Mucosa of gallbladder (tissue), 1 donor: ENCODE results near the gene PLCB4. TPM values are rescaled to one million over a fixed set of nuclear protein-coding genes. Genes with fewer than 3 reads are reported as not detected.

Source experiments
- DNase-seq: peaks from one replicate; pipeline ENCODE4 v3.0.0-alpha.2; 2020; ENCODE audit warnings: low spot score
- total RNA-seq: library from RNA; stranded (reverse); gene quantifications from one replicate; pipeline ENCODE4 v1.2.1, GENCODE V29; 2021
- donor health status: DM: no; HTN: no; CAD: no.

PLCB4 gene
- total RNA-seq, 1 donor from 2014 or later = 27.2 TPM

DNA sequence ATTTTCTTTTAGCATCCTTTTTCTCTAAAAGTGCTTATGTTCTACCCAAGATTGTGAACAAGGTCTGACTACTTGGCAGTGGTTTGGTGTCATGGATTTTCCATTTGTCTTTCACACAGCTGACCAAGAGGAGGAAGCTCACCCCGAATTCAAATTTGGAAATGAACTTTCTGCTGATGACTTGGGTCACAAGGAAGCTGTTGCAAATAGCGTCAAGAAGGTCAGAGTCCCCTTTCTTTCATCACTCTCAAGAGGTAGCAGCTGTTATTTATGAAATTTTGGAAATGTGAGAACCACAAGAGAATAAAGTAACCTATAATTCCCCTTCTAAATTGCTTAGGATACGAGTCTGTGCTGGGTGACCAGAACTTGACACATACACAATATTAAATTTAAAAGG, 332.5 kb downstream of the PLCB4 start:
- no peak for DNase-seq

DNA sequence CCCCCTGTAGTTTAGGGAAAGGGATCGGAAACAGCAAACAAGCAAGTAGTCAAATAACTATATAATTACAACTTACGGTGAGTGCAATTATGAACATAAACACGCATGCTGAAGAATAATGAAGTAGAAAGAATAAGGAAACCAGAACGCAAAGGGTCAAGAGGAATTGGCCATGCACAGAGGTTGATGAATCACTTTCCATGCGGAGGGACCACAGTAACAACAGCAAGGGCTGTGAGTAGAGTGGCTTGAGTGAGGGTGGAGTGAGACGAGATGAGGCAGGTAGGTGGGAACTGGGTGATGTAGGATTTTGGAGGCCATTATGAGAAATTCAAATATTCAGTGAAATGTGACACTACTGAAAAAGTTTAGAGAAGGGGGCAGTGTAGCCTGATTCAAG, 333.3 kb downstream of the PLCB4 start:
- DNase-seq = no peak

- DNase-seq = no peak
Measured at GRCh38 chr20:9402546-9402945, 333.7 kb downstream of the PLCB4 start.

DNA sequence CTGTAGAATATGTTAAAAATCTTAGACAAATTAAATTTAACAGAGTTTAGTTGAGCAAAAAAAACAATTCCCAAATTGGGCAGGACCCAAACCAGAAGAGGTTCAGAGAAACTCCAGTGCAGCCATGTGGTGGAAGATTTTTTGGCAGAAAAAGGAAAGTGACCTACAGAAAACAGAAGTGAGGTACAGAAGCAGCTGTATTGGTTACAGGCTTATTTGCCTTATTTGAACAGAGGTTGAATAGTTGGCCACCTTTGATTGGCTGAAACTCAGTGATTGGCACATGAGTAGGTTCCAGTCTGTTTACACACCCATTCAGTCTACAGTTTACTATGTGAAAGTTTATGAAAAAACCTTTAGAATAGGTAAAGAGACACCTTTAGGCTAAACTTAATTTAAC, 334.6 kb downstream of the PLCB4 start:
- no peak for DNase-seq

GRCh38 chr20:9407805-9408421, 339.0 kb downstream of the PLCB4 start:
- peak; percentile 76 for DNase-seq

DNA sequence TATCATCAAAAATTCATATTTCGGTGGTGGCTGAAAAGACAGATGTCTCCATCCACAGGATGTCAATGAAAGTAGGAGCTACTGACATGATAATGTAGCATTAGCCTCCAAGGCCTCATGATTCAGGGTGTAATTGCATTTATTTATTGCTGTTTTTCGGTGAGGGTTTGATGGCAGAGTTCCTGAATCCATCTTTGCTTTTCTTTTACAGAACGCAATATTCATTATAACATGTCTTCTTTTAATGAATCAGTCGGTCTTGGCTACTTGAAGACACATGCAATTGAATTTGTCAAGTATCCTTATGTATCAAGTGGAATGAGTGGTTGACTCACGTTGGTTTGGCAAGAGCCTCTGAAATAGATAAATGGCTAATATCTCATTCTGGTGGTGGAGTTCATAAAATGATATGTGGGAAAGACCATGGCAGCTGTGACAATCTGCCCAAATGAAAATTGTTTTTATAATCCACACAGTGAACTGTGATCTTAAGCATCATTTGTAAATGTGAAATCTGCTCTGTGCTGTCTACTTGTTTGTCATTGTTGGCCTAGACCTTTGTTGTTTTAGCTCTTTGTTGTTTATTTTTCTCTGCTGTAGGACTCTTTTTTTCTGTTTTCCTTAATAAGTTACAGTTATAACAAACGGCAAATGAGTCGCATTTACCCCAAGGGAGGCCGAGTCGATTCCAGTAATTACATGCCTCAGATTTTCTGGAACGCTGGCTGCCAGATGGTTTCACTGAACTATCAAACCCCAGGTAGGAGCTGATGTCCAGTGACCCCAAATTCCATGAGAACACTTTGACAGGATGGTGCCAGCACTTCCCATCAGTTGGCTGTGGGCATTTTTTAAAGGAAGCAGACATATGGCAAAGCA, 339.8 kb downstream of the PLCB4 start:
- DNase-seq = no peak

GRCh38 chr20:9409352-9409751, 340.5 kb downstream of the PLCB4 start:
- no peak for DNase-seq

GRCh38 chr20:9409981-9410380, 341.1 kb downstream of the PLCB4 start:
- no peak for DNase-seq

DNA sequence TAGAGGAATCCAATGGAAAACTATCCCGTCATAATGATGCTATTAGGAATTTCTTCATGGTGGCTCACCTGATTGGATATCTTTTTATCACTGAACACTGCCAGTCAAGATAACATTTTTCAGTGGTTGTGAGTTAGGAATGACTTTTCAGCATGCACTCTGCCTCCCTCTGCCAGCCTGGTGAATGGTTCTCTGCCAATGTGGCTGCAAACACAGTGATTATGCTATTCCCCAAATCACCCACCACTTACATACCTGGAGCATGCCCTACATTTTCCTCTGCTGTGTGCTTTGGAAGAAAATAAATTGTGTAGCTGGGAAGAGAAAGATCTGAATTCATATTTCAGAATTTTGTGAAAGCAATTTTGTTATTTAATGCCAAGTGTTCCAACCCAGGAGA, 342.9 kb downstream of the PLCB4 start:
- no peak for DNase-seq

GRCh38 chr20:9412309-9412708, 343.4 kb downstream of the PLCB4 start:
- no peak for DNase-seq

- DNase-seq = no peak
Measured at GRCh38 chr20:9413001-9413400, 344.1 kb downstream of the PLCB4 start.

- no peak for DNase-seq
Measured at GRCh38 chr20:9415426-9415825, 346.5 kb downstream of the PLCB4 start.

GRCh38 chr20:9416421-9416820, 347.5 kb downstream of the PLCB4 start:
- DNase-seq = no peak

DNA sequence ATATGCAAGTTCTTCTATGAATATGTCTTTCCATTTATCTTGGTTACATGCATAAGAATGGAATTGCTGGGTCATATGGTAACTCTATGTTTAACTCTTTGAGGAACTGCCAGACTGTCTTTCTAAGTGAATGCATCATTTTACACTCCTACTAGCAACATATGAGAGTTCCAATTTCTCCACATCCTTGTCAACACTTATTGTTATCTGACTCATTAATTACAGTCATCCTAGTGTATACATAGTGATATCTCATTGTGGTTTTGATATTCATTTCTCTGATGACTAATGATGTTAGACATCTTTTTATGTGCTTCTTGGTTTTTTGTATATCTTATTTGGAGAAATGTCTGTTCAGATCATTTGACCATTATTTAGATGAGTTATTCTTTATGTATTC, 348.8 kb downstream of the PLCB4 start:
- DNase-seq = no peak

- no peak for DNase-seq
Measured at GRCh38 chr20:9422321-9423057, 353.6 kb downstream of the PLCB4 start.

- DNase-seq = no peak
Measured at GRCh38 chr20:9424551-9424950, 355.7 kb downstream of the PLCB4 start.

DNA sequence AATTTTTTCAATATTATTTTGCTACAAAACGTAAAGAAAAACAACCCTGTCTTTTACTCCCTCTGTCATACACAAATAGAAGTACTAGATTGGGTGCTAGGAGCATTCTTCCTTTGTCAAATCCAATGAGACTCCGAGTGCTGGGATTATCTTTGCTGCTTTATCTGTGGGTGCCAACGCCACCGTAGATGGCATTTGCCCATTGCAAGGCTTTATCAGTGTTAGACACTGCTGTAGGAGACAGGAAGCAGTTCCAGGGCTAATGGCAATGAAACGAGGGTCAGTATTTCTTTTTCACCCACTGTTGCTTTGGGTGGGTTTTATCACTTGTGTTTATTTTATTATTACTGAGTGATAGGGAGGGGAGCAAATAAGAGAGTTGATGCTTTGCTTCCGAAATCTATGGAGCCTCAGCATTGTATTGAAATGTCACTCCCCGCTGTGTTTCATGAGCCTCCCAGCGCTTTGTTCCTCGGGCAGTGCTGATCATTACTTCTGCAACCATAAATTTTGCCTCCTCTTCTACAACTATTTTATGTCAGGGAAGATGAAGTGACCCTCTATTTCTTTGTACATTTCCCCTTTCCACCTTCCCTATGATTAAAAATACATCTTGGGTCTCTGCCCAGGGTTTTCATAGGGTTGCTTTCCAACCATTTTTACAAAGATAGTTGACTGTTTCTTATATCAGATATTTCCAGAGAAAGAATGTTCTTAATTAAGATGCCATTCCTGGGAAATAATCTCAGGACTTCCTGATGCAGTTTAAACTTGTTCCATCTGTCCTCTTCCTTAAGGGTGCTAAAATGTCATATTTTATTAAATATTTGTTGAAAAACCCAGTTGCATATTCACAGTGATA, 358.8 kb downstream of the PLCB4 start:
- DNase-seq = no peak

DNA sequence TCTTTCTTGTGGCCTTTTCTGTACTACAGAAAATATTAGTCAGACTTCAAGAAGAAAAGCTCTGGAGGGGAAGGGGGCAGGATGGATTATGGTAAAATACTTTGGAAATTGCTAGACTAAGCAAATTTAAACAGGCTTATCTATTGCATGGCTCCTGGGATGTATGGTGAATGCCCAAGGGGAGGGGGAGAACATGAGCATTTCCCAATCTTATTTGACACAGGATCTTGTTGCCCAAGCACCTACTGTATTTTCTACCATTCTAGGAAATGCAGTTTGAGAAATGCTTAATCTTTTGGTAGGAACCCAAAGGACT, 359.4 kb downstream of the PLCB4 start:
- DNase-seq = no peak

DNA sequence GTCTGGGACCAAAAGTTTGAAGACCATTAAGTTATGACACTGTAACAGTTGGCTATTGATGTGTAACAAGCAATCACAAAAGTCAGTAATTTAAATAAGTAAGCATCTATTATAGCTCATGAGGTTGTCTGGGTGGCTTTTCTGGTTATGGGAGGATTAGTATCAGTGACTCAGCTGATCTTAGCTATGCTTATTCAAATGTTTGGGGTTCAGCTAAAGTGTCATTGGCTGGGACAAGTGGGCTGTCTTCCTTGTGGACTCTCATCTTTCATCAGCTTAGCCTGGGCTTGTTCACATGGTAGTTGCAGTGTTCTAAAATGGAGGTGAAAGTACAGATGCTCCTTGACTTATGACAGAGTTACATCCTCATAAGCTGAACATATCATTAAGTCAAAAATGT, 370.9 kb downstream of the PLCB4 start:
- DNase-seq = no peak

DNA sequence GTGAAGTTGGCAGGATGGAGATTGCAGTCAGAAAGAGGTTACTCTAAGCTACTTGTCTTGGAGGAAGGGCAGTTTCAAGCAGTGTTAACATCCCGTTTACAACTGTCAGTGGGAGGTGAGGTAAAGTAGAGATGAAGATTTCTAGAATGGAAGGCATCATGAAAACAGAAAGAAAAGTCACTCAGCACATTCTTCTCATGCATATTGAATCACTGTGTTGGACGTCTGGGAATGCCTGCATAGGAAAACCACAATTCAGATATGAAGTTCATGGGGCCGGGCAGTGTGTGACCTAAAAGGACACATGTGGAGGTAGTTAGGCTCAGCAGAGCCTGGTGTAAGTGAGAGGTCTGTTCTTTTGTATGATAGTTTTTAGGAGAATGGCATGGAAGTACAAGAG, 372.0 kb downstream of the PLCB4 start:
- no peak for DNase-seq

DNA sequence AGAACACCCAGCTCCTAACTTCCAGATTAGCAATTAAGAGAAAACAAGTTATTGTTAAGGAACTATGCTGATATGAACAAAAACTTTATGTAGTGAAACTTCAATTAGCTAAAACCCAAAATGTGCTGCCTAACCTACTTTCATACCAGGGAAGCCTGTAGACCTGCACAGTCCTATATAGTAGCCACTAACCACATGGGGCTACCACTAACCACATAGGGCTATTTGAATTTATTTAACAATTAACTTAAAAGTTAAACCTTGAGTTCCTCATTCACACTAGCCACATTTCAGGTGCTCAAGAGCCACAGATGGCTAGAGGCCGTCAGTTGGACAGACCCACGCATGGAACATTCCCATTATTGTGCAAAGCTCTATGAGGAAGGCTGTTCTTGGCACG, 373.1 kb downstream of the PLCB4 start:
- no peak for DNase-seq

DNA sequence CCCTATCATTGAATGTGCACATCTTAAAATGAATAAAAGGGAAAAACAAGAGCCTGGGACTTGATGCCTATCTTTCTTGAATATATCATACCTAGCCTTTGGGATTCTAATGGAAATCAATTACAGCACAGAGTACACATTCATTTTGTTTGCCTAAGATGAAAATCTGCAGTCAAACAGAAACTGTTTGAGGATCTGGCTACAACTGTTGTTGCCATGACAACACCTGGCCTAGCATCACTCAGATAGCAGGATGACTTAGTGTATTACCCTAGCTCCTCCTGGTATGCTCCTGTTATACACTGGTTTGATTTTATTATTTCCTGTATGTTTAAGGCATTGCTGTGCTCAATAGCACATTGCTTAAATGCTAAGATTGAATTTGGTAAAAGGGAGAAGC, 374.0 kb downstream of the PLCB4 start:
- no peak for DNase-seq
